ENCODE results near the gene DERL3.

DNA sequence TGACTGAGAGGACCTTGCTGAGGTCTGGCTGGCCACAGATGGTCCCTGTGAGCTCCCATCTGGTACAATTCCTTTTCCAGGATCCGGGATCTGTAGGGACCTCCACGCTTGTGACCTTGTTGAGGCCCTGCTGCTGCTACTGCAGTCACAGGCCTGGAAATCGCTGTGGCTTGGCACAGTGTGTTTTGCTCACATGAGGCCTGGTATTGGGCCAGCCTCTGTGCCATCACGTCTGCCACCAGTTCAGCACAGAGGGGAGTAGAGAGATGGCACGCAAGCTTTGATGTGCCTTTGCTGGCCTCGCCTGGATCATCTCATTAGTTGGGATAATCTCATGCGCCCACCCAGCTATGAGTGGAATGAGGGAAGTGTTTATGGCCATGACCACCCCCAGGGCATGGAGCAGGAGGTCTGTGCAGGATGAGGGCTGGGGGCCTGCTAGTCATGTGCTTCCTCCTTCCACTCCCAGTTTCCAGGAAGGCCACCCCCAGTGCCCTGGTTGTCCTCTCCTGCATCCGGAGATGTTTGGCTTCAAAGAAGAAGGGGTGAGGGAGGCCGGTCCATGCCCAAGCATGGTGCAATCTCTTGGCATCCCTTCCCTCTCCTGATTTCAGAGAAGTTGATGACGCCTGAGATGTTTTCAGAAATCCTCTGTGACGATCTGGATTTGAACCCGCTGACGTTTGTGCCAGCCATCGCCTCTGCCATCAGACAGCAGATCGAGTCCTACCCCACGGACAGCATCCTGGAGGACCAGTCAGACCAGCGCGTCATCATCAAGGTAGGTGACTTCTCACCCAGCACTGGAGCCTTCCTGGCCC, 22.4 kb downstream of the DERL3 start:
- TF ChIP-seq, protein P1, sequence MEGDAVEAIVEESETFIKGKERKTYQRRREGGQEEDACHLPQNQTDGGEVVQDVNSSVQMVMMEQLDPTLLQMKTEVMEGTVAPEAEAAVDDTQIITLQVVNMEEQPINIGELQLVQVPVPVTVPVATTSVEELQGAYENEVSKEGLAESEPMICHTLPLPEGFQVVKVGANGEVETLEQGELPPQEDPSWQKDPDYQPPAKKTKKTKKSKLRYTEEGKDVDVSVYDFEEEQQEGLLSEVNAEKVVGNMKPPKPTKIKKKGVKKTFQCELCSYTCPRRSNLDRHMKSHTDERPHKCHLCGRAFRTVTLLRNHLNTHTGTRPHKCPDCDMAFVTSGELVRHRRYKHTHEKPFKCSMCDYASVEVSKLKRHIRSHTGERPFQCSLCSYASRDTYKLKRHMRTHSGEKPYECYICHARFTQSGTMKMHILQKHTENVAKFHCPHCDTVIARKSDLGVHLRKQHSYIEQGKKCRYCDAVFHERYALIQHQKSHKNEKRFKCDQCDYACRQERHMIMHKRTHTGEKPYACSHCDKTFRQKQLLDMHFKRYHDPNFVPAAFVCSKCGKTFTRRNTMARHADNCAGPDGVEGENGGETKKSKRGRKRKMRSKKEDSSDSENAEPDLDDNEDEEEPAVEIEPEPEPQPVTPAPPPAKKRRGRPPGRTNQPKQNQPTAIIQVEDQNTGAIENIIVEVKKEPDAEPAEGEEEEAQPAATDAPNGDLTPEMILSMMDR (conservative IDR thresholded peaks at IDR 0.05; ENCODE audit: low read depth, low read length) = no peak
- TF ChIP-seq EZH2 (IDR thresholded peaks at IDR 0.05; ENCODE audit: borderline replicate concordance, low read depth, low read length, poor library complexity, severe bottlenecking) = no peak

Measured in A673 (cell line).